NCI-H748 (cell line): ENCODE measurements around the gene RECK.
A peak's percentile ranks its signal among the peaks of the same experiment; 100 is the strongest.
"Not testable (repeated sequence)": the region's sequence is repeated elsewhere in the genome, so short reads cannot be mapped to it uniquely, and the experiment has no call there.

Source experiments
- DNase-seq: peaks from one replicate; lab custom pipeline; 2025; ENCODE audit not compliant: unreplicated experiment; lab: John Stamatoyannopoulos, UW

RECK gene

GRCh38 chr9:36112516-36112915 lies 75.8 kb downstream of the RECK start:
- DNase-seq: no peak

- DNase-seq: no peak
These were observed 77.3 kb downstream of the RECK start for GRCh38 chr9:36113999-36114398.

DNA sequence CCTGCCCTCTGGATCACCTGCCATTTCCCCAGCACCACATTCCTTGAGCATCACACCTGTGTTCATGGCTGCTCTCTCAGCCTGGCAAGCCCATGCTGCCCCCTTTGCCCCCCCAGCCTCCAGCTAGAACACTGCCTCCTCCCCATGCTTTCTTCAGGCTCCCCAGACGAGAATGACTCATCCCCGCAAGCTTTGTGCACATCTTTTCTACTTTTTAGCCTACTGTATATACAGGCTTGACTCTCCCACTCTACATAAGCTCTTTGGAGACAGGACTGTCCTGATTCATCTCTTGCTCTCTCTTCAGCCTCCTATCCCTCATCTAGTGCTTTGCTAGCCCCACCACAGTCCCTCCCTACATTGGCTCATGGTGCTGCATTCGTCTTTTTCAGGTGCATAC lies 79.9 kb downstream of the RECK start:
- no peak for DNase-seq

GRCh38 chr9:36118201-36118600 lies 81.5 kb downstream of the RECK start:
- DNase-seq: no peak

- DNase-seq: no peak
These were observed 82.0 kb downstream of the RECK start for GRCh38 chr9:36118706-36119105.

GRCh38 chr9:36119476-36119875 lies 82.8 kb downstream of the RECK start:
- DNase-seq: no peak

DNA sequence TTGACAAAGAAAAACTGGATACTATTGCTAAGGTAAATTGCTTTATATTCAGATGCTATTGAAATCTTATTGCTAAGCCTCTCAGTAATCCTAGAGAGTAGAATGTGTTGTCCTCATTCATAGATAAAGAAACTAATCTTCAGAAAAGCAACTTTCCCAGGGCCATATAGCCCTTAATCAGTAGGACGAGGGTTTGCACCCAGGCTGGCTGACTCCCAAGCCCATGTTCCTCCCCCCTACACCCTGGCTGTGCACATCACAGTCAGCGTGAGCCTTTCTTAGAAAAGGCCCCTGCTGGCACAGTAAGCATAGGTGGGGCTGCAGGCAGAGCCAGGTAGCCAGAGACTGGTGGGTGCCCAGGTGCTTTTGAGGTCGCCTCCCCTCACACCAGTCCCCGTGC lies 84.0 kb downstream of the RECK start:
- no peak for DNase-seq

DNA sequence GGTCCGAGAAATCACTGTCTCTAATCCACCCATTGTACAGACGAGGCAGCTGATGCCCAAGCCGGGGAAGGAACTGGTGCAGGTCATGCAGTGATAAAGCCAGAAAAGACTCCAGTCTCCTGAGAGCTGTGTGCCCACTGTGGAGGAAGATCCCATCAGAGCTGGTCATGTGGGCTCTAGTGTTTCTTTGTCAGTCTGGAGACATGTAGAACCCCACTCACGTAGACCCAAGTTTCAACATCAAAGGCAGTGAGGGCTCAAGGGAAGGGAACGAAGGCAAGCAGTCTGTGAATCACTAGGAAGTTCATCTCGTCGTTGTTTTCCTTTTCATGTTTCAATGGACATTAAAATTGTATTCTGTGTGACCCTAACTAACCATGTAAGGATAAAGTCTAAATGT lies 85.3 kb downstream of the RECK start:
- DNase-seq: no peak

- DNase-seq: no peak
These were observed 86.8 kb downstream of the RECK start for GRCh38 chr9:36123515-36123914.

GRCh38 chr9:36125062-36125855 lies 88.5 kb downstream of the RECK start:
- DNase-seq: no peak

DNA sequence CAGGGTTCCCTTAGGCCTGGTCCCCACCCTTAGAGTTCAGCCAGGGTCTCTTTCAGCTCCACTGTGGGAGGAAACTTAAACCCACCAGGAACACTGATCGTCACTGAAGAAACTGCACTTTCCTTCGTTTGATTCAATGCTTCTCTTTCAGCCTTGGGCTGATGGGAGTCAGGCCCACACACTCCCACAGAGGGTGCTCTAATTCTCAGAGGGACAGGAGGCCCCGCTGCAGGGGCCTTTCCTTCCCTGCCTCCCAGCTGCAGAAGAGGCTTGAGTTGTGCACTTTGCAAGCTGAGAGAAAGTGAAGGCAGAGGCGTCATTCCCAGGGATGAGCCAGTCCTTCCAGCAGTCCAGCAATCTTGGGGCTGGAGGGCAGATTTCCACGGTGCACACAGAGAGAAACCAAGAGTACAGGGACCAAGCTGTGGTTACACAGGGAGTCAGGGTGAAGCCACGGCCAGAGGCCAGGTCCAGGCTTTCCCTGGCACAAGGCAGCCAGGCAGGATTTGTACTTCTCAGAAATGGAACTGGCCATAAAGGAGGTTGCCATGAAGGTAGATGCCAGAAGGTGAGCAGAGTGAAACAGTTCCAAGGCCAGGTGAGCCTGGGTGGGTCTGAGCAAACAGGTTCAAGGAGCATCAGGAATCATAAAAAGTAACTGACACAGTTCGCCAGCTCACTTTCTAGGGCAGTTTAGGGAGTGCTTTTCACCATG lies 89.5 kb downstream of the RECK start:
- DNase-seq: no peak

- no peak for DNase-seq
These were observed 91.0 kb downstream of the RECK start for GRCh38 chr9:36127652-36128244.

- DNase-seq: no peak
These were observed 91.6 kb downstream of the RECK start for GRCh38 chr9:36128349-36128748.

DNA sequence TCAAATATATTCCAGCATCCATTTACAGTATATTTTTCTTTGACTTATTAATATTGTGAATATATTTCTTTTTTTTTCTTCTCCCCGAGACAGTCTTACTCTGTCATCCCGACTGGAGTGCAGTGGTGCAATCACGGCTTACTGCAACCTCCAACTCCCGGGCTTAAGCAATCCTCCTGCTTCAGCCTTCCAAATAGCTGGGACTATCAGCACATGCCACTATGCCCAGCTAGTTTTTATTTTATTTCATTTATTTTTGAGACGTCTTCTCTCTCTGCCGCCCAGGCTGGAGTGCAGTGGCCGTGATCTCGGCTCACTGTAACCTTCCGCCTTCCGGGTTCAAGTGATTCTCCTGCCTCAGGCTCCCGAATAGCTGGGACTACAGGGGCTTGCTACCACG lies 92.4 kb downstream of the RECK start:
- DNase-seq: no peak

DNA sequence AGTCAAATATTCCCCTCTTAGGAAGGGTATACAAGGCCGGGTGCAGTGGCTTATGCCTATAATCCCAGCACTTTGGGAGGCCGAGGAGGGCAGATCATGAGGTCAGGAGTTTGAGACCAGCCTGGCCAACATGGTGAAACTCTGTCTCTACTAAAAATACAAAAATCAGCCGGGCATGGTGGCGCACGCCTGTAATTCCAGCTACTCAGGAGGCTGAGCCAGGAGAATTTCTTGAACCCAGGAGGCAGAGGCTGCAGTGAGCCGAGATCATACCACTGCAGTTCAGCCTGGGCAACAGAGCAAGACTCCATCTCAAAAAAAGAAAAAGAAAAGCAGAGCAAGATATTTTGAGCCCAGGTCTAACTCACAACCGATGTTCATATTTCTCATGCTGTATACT lies 95.0 kb downstream of the RECK start:
- DNase-seq: not testable (repeated sequence)

DNA sequence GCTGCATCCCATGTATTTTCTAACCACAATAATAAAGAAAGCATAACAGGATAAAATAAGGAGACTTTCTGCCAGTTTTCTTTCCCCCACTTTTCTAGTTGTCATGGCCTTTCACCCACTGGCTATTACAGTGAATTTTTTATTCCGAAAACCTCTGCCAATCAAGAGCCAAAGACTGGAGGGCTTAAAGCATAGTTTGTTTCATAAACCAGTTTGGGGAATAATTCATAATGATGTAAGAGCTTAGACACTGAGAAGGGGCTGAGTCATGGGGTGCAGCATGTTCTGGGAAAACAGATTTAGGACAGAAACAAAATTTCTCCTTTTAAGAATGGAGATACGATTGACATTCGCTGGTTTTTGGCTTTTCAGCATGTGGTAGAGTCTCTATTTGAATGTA lies 95.4 kb downstream of the RECK start:
- DNase-seq: no peak

DNA sequence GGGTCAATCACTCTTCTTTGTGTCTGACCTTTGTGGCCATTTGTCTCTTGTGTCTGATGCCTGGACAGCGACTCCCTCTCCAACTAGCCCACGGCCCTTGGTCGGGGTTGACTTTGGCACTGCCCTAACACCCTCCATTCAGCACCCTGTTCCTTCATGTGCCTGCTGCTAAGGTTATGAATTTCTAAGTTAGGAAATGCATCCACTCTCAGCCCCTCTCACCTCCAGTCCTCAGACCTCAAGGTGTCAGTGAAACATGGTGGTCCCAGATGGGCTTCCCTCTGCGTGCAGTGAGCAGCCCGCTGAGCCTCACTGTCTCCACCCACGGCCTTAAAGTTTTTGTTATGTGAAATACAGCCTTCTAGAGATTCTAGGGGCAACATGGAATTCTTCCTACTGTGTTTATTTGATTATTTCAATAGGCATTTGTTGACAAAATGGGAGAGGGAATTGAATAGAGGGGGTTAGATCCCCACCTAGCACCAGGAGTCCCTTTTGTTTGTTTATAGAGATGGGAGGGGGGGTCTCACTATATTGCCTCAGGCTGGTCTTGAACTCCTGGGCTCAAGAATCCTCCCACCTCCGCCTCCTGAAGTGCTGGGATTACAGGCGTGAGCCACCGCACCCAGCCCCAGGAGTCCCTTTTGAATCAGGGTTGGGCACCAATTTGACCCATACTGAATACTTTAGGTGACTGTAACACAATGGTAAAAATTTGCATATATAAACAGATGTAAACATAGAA lies 98.2 kb downstream of the RECK start:
- DNase-seq: no peak

GRCh38 chr9:36135741-36136271 lies 99.1 kb downstream of the RECK start:
- DNase-seq: no peak

DNA sequence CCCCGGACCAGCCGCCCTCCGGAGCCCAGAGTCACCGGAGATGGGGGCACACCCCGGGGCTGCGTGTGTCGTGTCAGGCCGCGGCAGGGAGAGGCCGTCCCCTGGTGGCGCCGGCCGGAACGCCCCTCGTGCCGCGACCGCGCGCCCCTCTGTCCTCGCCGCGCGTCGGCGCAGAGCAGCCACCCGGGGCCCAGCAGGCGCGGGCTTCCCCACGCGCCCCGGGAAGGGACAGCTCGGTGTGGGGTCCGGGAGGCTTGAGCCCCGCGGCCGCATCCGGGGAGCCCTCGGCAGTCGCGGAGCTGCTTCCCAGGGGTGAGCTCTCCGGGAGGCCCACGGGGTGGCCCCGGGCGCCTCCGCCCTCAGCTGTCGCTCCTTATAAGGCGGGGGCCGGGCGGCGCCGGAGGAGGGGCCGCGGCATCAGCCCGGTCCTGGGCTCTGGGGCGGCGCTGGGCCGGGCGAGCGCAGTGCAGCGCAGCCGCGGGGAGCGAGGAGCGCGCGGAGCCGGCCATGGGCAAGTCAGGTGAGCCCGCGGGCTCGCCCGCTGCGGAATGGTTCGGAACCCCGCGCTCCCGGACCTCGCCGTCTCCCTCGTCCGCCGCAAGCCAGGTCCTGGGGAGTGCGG lies 99.7 kb downstream of the RECK start, which contains the start of gene GLIPR2:
GLIPR2 (plus strand) TSS at position 462 of the 622 bp plus-strand sequence; CDS start at position 508, 46 bp downstream.
- peak; percentile 71 for DNase-seq

DNA sequence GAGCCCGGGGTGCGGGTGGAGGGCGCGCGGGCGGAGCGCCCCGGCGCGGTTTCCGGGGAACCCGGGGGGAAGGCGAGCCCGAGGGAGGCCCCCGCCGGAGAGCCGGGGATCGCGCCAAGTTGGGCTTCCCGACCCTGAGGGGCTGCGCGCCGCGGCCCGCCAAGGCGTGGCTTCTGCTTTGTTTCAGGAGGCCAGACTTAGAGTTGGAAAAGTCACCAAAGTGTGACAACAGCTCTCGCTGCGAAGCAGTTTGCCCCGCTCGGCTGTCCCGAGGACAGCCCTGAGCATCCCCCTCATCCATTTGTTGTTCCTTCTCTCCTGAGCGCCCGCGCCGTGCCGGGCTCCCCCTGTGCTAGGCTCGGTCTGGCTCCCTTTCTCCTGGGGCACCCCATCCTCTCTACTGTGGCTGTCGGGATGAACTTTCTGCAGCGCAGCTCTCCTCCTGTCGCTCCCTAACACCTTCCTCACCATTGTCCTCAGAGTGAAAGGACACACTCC lies 100.2 kb downstream of the RECK start:
- no peak for DNase-seq
